Cardiac fibroblast (primary cell): ENCODE results near the gene CCDC38.
"Not testable (repeated sequence)": the region's sequence is repeated elsewhere in the genome, so short reads cannot be mapped to it uniquely, and the experiment has no call there.

ENCODE experiments used
- DNase-seq, 2 donors: peaks; one replicate each; pipeline versions ENCODE4 v3.0.0 to v3.0.0-alpha.2; 2010; ENCODE audit warnings: low read depth in 2 of 2
- H3K4me3 ChIP-seq, 2 donors: replicated peaks in 1 of 2; 1 replicate in 1 of 2; 2 replicates in 1 of 2; pipeline ENCODE4 v1.5.1; 2011; ENCODE audit warnings: low read depth in 2 of 2, low read length in 2 of 2, mild to moderate bottlenecking in 2 of 2, moderate library complexity in 1 of 2
- TF ChIP-seq, protein P1 (sequence below): IDR thresholded peaks from one replicate; pipeline ENCODE4 v1.5.1; 2011; ENCODE audit warnings: low read depth, mild to moderate bottlenecking, low read length, inconsistent platforms

Gene CCDC38

DNA sequence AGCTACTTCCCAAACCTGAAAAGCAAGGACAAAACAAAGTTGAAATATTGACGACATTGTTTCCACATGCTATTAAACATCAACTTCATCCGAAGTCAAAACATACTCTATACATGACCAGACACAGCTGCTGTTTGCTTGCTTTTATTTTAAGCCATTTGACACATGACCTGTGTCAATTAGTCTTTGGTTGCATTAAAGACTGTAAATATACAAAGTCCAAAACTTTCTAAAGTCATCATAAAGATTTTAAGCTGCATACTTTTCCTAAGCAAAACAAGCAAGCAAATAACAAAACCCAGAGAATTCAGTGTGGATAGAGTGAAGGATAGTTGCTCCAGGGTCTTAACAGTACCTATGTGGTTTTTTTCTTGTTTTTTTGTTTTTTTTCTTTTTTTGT lies 31.9 kb upstream of the CCDC38 start:
- no peak overlapping the region for H3K4me3 ChIP-seq
- TF ChIP-seq, protein P1, sequence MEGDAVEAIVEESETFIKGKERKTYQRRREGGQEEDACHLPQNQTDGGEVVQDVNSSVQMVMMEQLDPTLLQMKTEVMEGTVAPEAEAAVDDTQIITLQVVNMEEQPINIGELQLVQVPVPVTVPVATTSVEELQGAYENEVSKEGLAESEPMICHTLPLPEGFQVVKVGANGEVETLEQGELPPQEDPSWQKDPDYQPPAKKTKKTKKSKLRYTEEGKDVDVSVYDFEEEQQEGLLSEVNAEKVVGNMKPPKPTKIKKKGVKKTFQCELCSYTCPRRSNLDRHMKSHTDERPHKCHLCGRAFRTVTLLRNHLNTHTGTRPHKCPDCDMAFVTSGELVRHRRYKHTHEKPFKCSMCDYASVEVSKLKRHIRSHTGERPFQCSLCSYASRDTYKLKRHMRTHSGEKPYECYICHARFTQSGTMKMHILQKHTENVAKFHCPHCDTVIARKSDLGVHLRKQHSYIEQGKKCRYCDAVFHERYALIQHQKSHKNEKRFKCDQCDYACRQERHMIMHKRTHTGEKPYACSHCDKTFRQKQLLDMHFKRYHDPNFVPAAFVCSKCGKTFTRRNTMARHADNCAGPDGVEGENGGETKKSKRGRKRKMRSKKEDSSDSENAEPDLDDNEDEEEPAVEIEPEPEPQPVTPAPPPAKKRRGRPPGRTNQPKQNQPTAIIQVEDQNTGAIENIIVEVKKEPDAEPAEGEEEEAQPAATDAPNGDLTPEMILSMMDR, result no peak
- no peak for DNase-seq

- TF ChIP-seq, protein P1, result no peak
- DNase-seq, result no peak
These were observed 30.5 kb upstream of the CCDC38 start for GRCh38 chr12:95972832-95973456.

DNA sequence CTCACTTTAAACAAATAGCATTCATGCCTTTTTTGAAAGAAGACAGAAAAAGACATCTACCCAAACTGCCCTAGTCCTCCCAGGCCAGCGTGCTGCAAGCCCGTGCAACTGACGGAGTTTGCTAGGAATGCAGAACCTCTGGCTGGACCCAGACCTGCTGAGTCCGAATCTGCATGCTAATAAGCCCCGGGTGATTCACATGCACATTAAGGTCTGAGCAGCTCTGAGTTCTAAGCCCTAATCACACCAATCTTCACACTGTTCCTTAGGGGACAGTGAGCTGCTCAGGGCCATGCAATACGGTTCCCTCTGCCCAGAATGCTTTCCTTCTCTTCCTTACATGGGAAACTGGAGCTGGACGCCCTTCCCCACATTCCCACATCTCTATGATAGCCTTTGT lies 28.5 kb upstream of the CCDC38 start:
- TF ChIP-seq, protein P1, result no peak
- DNase-seq, result no peak
- no peak overlapping the region for H3K4me3 ChIP-seq

More at GRCh38 chr12:95972832-95973456, 30.5 kb upstream of the CCDC38 start:
- no peak overlapping the region for H3K4me3 ChIP-seq

GRCh38 chr12:95969116-95969515 lies 26.7 kb upstream of the CCDC38 start:
- DNase-seq, H3K4me3 ChIP-seq: not testable (repeated sequence)

DNA sequence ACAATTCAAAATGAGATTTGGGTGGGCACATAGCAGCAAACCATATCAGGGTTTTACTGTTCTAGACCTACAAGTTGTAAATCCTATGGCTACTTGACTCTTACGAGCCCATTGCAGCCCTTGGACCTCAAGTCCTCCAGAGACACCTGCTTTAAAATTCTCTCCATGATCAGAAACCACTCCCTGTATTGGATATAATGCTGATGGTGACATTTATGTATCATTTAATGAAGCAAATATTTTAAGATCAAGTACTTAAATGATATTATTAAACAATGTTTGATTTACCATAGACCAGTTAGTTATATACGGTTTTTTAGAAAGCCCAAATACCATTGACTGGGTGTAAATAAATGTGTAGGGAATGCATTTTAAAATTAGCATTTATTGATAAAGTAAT lies 24.9 kb upstream of the CCDC38 start:
- H3K4me3 ChIP-seq, result no peak overlapping the region
- DNase-seq, result no peak
- TF ChIP-seq, protein P1, result no peak

GRCh38 chr12:95966287-95966870 lies 24.0 kb upstream of the CCDC38 start:
- no peak for DNase-seq
- no peak overlapping the region for H3K4me3 ChIP-seq
- TF ChIP-seq, protein P1, result no peak

DNA sequence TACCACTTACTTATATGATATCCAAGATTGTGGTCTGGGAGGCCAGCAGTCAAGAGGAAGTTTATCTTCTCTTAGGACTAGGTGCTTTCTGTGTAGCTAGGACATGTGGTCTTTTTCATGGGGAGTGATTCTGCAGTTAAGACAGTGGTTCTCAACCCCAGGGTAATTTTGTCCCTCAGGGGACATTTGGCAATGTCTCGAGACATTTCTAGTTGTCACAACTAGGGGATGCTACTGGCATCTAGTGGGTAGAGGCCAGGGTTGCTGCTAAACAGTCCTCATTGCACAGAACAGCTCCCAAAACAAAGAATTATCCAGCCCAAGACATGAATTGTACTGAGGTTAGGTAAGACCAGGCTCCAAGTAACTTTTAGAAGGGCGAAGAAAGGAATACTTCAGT lies 20.7 kb upstream of the CCDC38 start:
- DNase-seq, result no peak
- TF ChIP-seq, protein P1, result peak; percentile 10
- H3K4me3 ChIP-seq, result no peak overlapping the region
